Epithelial cell of esophagus (primary cell): Measurements from ENCODE around the gene EPHA4.

Experiments used
- DNase-seq: peaks from one replicate; pipeline ENCODE4 v3.0.0; 2010; ENCODE audit warnings: low read depth
- H3K4me3 ChIP-seq: 2 replicates; pipeline ENCODE4 v1.5.1; 2011; ENCODE audit warnings: mild to moderate bottlenecking, low read length, control low read depth
- TF ChIP-seq, protein P1 (sequence below): IDR thresholded peaks from 2 replicates; pipeline ENCODE4 v1.5.1; 2011; ENCODE audit warnings: low read depth, mild to moderate bottlenecking, low read length, control low read depth, inconsistent platforms; ENCODE audit not compliant: insufficient read depth; ENCODE audit errors: missing control alignments

Gene EPHA4

DNA sequence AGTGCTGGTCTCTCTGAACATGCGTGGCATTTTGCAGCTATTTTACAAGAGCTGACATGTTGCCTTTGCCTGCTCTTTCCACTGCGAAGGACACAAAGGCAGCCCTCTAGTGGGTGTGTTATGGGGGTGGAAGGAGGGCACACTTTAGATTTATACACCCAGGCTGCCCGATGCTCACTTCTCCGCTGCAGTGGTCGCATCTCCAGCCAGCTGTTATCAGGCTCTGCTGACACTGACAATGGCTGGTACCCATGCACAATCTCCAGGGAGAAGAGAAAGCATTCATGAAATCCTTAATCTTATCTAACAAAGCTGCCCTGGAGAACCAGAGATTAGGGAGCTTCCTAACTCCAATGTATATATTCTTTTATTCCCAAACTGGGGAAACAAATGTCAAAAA, 113.5 kb downstream of the EPHA4 start:
- H3K4me3 ChIP-seq, result no peak overlapping the region
- no peak for DNase-seq
- TF ChIP-seq, protein P1, sequence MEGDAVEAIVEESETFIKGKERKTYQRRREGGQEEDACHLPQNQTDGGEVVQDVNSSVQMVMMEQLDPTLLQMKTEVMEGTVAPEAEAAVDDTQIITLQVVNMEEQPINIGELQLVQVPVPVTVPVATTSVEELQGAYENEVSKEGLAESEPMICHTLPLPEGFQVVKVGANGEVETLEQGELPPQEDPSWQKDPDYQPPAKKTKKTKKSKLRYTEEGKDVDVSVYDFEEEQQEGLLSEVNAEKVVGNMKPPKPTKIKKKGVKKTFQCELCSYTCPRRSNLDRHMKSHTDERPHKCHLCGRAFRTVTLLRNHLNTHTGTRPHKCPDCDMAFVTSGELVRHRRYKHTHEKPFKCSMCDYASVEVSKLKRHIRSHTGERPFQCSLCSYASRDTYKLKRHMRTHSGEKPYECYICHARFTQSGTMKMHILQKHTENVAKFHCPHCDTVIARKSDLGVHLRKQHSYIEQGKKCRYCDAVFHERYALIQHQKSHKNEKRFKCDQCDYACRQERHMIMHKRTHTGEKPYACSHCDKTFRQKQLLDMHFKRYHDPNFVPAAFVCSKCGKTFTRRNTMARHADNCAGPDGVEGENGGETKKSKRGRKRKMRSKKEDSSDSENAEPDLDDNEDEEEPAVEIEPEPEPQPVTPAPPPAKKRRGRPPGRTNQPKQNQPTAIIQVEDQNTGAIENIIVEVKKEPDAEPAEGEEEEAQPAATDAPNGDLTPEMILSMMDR, result no peak

DNA sequence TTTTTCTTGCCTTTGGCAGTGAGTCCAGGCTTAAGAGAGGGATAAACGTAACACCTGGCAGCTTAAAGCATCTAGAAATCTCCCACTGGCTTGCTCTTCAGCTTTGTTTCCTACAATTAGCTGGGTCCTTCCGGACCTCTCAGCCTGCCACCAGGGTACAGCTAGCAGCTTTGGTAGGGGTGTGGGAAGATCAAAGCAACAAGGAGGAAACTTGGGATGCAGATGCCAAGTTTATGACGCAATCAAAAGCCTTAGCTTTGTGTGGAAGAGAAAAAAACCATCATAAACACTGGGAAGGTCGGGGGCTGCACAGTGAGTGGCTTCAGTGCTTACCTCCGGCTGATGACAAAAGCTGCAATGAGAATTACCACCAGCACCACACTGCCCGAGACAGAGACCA, 116.9 kb downstream of the EPHA4 start:
- TF ChIP-seq, protein P1, result no peak
- H3K4me3 ChIP-seq, result no peak overlapping the region
- no peak for DNase-seq

DNA sequence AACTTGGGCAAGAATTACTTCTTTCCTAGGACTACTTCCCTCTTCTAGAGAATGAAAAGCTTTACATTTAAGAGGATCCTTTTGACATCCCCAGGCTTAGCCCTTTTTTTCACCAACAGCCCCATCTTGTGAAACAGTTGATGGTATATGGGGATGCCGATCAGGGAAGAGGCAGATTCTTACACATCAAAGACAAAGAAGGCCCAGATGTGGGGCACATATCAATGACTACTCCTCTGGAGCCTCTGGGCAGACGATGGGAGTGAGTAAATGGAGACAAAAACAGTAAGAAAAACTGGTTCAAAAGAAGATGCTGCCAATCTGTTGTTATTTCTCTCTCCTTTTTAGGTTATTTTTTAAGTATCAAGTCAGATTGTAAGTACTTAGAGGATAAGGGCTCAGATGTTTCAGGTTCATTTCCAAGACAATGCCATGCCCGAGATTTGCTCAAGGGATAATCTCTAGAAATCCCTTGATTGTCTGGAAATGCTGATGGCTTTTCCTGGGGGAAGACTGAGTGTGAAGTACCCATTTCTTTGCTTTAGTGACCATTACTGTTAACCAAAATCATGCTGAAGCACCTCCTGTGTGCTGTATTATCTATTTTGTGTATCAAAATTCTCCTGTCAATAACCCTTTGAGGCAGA, 117.5 kb downstream of the EPHA4 start:
- TF ChIP-seq, protein P1, result no peak
- no peak overlapping the region for H3K4me3 ChIP-seq
- DNase-seq, result no peak

DNA sequence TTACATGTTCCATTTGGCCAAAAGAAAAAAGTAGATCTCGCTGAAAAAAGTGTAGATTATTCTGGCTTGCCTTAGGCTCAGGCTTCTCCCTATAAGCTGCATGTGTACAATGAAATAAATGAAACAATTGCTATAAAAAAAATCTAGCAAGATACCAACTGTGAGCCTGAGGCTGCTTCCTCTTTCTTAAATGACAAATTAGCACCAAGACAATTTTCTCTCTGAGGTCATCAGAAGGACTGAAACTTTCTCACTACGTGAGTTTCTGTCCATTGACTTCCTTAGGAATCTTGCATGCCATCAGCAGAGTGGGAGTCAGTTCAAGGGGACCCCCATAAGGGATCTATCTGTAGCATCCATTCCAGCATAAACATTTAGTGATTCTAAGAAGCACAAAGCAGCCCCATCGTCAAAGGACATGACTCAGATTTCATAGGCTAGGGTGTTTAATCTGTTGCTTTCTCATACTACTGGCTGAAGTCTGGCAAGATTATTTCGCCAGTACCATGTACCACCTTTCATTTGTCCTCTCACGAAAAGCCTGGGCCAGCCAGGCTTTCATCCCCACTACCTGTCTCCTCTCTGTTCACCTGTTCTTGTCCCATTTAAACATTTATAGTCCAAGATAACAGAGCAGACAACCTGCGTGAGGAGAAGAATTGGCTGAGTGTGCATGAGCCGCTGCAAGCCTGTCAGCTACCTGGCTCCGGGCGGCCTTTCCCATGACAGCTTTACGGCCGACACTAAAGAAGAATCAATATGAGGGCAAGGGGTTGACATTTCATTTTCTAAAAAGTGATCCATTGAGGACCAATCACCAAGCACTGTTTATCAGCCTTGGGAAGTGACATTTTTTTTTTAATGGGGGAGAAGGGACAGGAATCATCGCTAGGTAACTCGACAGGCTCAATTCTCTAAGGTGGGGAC, 120.0 kb downstream of the EPHA4 start:
- DNase-seq, result no peak
- no peak overlapping the region for H3K4me3 ChIP-seq
- TF ChIP-seq, protein P1, result no peak

DNA sequence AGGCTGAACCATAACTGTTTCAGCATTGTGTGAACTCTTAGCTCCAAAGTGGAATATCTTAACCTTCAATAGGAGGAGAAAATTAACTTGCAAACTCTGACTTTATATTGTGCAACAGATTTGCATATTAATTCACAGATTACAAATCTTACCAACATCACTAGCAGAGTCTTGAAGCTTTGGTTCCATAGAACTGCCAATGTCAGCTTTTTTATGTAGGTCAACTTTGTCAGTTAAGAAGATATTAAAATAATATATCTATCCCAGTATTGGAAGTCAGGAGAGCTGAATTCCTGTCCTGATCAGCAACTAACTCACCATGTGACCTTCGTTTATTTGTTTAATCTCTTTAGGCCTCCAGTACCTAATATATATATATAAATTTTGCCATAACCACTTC, 121.8 kb downstream of the EPHA4 start:
- TF ChIP-seq, protein P1, result no peak
- H3K4me3 ChIP-seq, result no peak overlapping the region

DNA sequence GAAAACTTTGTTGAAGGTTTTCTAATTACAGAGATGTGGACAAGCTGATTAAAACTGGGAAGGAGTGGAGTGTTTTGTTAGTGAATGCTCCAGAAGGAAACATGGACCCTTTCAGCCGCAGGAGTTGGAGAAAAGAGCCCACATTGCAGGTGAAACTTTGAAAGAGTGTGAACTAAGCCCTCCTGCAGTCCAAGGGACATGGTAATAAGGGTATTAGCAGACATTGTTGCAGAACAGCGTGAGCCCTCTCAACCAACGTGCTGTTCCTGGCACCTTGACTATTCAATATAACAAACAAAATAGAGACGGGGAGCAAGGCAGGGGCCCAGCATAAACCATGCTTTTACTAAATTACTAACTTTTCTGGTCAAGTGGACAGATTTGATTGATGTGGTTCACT, 122.7 kb downstream of the EPHA4 start:
- TF ChIP-seq, protein P1, result no peak
- no peak overlapping the region for H3K4me3 ChIP-seq
- no peak for DNase-seq

More for the DNA sequence above, 121.8 kb downstream of the EPHA4 start:
- DNase-seq, result no peak

DNA sequence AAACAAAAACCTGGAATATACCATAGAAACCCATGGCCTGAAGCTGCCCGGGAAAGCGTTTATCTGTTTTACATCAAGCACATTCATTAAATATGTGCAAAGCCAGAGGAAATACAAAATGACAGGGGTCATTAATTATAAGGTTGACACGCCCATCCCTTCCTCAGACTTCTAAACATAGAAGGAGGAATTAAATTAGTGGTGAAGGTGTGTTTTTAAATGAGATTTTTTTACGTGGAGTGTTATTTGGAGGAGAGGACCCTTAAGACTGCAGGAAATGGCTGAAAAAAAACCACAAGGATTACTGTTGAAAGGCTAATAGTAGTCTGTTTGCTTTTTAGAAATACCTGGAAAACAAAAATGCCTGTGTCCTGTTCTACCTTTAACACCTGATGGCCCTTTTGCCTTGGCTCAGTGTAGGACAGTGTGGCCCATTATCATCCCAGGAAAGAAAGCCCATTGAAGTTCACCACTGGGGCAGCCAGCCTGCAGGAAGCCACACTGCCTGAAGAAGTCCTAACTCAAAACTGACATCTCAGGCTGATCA, 123.2 kb downstream of the EPHA4 start:
- H3K4me3 ChIP-seq, result no peak overlapping the region
- TF ChIP-seq, protein P1, result no peak
- no peak for DNase-seq
